ENCODE measurements around the gene BST2. TPM values are rescaled to one million over a fixed set of nuclear protein-coding genes. Genes with fewer than 3 reads are reported as not detected.

Gene BST2
- total RNA-seq, 4 donors from 2014 or later: 4.1 to 66.8 (median 31.0) TPM

- H3K4me1 ChIP-seq: peaks cover 4 to 37% (median 10%) of the 10 kb centered on the region in 3 donors
- H3K4me3 ChIP-seq: peak within 1 kb of the TSS; percentile 77 to 87 (median 82)
- H3K9me3 ChIP-seq: no peaks in the 10 kb centered on the region
- DNase-seq: peak; percentile 79
- peaks cover 0 to 26% (median 0%) of the 10 kb centered on the region in 3 donors for H3K36me3 ChIP-seq
- 0% methylated on average over 3 to 4 of the region's 85 CpGs for WGBS, 2 donors
- intact Hi-C loops (cut with DNase I): no loop called here
- TF ChIP-seq, protein P1, sequence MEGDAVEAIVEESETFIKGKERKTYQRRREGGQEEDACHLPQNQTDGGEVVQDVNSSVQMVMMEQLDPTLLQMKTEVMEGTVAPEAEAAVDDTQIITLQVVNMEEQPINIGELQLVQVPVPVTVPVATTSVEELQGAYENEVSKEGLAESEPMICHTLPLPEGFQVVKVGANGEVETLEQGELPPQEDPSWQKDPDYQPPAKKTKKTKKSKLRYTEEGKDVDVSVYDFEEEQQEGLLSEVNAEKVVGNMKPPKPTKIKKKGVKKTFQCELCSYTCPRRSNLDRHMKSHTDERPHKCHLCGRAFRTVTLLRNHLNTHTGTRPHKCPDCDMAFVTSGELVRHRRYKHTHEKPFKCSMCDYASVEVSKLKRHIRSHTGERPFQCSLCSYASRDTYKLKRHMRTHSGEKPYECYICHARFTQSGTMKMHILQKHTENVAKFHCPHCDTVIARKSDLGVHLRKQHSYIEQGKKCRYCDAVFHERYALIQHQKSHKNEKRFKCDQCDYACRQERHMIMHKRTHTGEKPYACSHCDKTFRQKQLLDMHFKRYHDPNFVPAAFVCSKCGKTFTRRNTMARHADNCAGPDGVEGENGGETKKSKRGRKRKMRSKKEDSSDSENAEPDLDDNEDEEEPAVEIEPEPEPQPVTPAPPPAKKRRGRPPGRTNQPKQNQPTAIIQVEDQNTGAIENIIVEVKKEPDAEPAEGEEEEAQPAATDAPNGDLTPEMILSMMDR (IDR thresholded peaks at IDR 0.05): no peak
- peak in 1 of 4 donors; percentile 12 for TF ChIP-seq POLR2A (IDR thresholded peaks at IDR 0.05)
- peaks cover 0 to 3% (median 0%) of the 10 kb centered on the region in 4 donors for H3K27me3 ChIP-seq
- peak within 1 kb of the TSS; percentile 86 to 93 (median 88) for H3K27ac ChIP-seq
These were observed 14.4 kb upstream of the BST2 start, which contains the start of gene MVB12A for GRCh38 chr19:17419621-17420474. TSS of gene MVB12A (plus strand) at chr19:17420047. CDS start at chr19:17420136, 89 bp downstream.

GRCh38 chr19:17419154-17419620, 13.8 kb upstream of the BST2 start:
- no peaks in the 10 kb centered on the region for H3K9me3 ChIP-seq

GRCh38 chr19:17418710-17419109, 13.3 kb upstream of the BST2 start:
- 58 to 76% methylated on average over 3 of the region's 3 CpGs for WGBS, 2 donors
- H3K9me3 ChIP-seq: no peaks in the 10 kb centered on the region
- H3K27ac ChIP-seq: peak overlapping the region in 2 of 4 donors; percentile 81 to 89
- no peak for DNase-seq
- peak overlapping the region in 1 of 4 donors; percentile 84 for H3K4me3 ChIP-seq
- H3K27me3 ChIP-seq: peaks cover 0 to 3% (median 0%) of the 10 kb centered on the region in 4 donors
- intact Hi-C loops (cut with DNase I): no loop called here
- peaks cover 0 to 32% (median 0%) of the 10 kb centered on the region in 3 donors for H3K36me3 ChIP-seq
- TF ChIP-seq POLR2A (IDR thresholded peaks at IDR 0.05): no peak
- TF ChIP-seq, protein P1 (IDR thresholded peaks at IDR 0.05): no peak
- peaks cover 4 to 33% (median 5%) of the 10 kb centered on the region in 3 donors for H3K4me1 ChIP-seq

More at GRCh38 chr19:17419154-17419620, 13.8 kb upstream of the BST2 start:
- peak overlapping the region; percentile 24 to 84 (median 78) for H3K4me3 ChIP-seq
- no peak for DNase-seq
- peaks cover 0 to 3% (median 0%) of the 10 kb centered on the region in 4 donors for H3K27me3 ChIP-seq
- peak overlapping the region; percentile 65 to 89 (median 84) for H3K27ac ChIP-seq
- TF ChIP-seq POLR2A (IDR thresholded peaks at IDR 0.05): no peak
- TF ChIP-seq, protein P1 (IDR thresholded peaks at IDR 0.05): no peak
- intact Hi-C loops (cut with DNase I): no loop called here
- peaks cover 4 to 33% (median 5%) of the 10 kb centered on the region in 3 donors for H3K4me1 ChIP-seq
- peaks cover 0 to 32% (median 0%) of the 10 kb centered on the region in 3 donors for H3K36me3 ChIP-seq
- 27 to 30% methylated on average over 8 of the region's 8 CpGs for WGBS, 2 donors

GRCh38 chr19:17415121-17415520, 9.7 kb upstream of the BST2 start:
- no peak for TF ChIP-seq POLR2A (IDR thresholded peaks at IDR 0.05)
- TF ChIP-seq, protein P1 (IDR thresholded peaks at IDR 0.05): no peak
- Histone ChIP-seq H3K27ac (no peak overlapping the region), H3K4me3 (no peak overlapping the region), H3K9me3 (no peaks in the 10 kb centered on the region), H3K36me3 (peaks cover 0 to 28% (median 0%) of the 10 kb centered on the region in 3 donors), H3K27me3 (peaks cover 0 to 3% (median 0%) of the 10 kb centered on the region in 4 donors), H3K4me1 (peaks cover 4 to 23% (median 5%) of the 10 kb centered on the region in 3 donors)
- WGBS, 2 donors: 71 to 84% methylated on average over 6 of the region's 6 CpGs
- DNase-seq: no peak
- intact Hi-C loops (cut with DNase I): no loop called here

- peaks cover 2 to 17% (median 2%) of the 10 kb centered on the region in 3 donors for H3K4me1 ChIP-seq
- intact Hi-C loops (cut with DNase I): no loop called here
- H3K27ac ChIP-seq: no peak overlapping the region
- peaks cover 0 to 3% (median 0%) of the 10 kb centered on the region in 4 donors for H3K27me3 ChIP-seq
- DNase-seq: no peak
- WGBS, 2 donors: 95% methylated on average over 8 of the region's 8 CpGs
- H3K36me3 ChIP-seq: peaks cover 0 to 28% (median 0%) of the 10 kb centered on the region in 3 donors
- TF ChIP-seq, protein P1 (IDR thresholded peaks at IDR 0.05): no peak
- TF ChIP-seq POLR2A (IDR thresholded peaks at IDR 0.05): no peak
- H3K9me3 ChIP-seq: no peaks in the 10 kb centered on the region
- no peak overlapping the region for H3K4me3 ChIP-seq
These were observed 8.7 kb upstream of the BST2 start for GRCh38 chr19:17414097-17414496.
